ENCODE measurements around the gene MAP3K14. TPM values are rescaled to one million over a fixed set of nuclear protein-coding genes. Genes with fewer than 3 reads are reported as not detected.

MAP3K14 gene
- total RNA-seq, 1 donor from 2014 or later = 1.2 TPM

GRCh38 chr17:45232514-45233422, 84.1 kb downstream of the MAP3K14 start:
- DNase-seq = no peak

- DNase-seq = no peak
These were observed 85.2 kb downstream of the MAP3K14 start for GRCh38 chr17:45231481-45232116.

GRCh38 chr17:45230787-45231480, 85.9 kb downstream of the MAP3K14 start:
- no peak for DNase-seq

- DNase-seq = no peak
These were observed 86.4 kb downstream of the MAP3K14 start for GRCh38 chr17:45230410-45230786.

GRCh38 chr17:45229681-45230409, 87.0 kb downstream of the MAP3K14 start:
- DNase-seq = no peak

GRCh38 chr17:45228763-45229539, 87.9 kb downstream of the MAP3K14 start:
- no peak for DNase-seq

DNA sequence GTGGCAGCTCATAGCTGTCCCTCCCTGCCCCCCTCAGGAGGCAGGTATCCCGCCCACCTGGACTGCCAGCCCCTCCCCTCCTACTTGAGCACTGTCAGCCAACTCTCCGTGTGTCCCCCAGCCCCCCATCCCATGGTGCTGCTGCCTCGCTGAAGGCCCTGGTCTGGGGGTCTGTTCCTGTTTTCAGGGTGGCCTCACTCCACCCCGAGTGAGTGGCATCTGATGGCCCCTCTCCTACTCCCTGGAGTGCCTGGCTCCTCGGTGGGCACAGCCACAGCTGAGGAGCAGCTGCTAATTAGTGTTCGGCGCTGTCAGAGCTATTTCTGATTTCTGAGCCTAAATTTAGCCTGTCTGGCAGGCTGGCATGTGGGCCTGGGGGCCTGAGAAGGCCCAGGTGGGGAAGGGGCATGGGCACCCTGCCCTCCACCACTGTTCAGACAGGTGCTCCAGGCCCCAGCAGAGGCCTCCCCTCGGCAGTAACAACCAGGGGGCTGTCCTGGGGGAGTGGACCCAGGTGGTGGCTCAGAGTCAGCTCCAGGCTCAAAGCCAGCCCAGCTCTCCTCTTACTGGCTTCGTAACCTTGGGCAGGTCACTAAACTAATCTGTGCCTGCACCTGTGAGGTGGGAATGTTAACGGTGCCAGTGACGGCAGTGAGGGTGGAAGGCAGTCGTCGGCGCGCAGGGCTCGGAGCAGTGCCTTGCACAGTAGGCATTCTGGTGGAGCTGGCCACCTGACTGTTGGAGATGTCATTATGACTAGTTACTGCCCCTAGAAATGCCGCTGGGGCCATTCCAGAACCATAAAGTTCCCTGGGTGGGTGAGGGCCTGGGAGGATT, 88.7 kb downstream of the MAP3K14 start:
- DNase-seq = no peak

DNA sequence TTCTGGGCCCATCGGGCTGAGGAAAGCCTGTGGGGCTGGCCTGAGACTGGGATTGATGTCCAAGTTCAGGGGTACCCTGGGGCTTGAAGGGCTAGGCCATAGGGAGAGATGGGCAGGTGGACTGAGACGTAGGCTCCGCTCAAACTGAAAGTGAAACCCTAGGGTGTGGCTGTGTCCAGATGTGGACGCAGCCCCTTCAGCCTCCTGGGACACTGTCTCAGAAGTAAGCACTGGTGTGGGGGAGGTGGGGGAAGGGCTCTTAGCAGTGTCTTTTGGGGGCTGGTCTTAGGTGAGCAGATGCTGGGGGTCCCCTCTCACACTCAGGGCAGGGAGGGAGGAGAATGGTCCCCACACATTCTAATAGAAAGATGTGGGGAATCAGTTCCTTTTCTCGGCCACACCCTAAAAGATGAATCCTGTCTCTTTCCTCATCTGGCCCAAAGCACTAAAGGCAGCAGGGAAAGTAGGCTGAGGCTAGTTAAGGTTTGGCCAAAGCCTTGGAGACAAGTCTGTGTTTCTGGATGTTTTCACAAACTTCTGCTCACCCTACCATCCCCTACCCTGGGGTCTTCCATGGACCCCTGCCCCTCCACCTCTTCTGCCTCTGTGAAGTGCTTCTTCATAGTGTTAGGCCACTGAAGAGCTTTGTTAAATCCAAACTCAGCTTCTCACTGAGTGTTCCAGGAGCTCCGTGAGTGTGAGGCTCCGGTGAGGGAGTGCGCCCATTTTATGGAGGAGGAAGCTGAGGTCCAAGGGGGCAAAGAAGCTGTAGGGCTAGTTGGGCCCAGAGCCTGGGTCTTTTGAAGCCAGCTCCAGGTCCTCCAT, 89.5 kb downstream of the MAP3K14 start:
- DNase-seq = no peak

DNA sequence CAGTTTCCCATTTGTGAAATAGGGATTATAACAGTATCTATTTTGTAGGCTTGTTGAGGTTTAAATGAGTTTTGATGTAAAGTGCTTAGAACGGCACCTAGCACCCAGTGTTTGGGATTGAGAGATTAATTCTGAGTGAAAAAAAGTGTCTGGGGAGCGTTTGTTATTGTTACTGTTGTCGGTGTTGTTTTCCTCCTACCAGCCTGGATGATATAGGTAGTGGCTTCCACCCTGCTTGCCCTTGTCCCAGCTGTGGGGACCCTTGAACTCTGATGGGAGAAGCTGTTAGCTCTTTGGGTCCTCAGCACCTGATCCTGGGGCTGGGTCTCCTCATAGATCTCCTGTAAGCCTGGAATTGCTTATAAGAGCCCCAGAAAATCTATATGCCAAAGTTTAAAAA, 90.2 kb downstream of the MAP3K14 start:
- DNase-seq = no peak

- no peak for DNase-seq
These were observed 90.8 kb downstream of the MAP3K14 start for GRCh38 chr17:45225964-45226530.

GRCh38 chr17:45225051-45225700, 91.6 kb downstream of the MAP3K14 start:
- no peak for DNase-seq

DNA sequence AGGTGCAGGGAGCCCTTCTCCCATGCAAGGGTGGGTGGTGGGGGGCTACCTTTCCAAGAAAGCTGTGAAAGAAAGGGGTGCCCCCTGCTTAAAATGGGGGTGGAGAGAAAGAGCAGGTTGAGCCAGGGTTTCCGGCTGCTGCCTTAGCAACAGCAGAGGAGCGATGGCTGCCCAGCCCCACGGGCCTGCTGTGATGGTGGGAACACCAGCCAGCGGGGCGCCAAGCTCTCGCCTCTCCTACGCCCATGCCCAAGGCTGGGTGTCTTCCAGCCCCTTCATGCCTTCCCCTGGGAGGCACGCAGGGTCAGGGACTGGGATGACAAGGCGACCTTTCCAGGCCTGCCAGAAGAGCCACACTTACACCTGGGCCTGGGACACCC, 92.2 kb downstream of the MAP3K14 start:
- DNase-seq = no peak

- no peak for DNase-seq
These were observed 93.0 kb downstream of the MAP3K14 start for GRCh38 chr17:45223539-45224528.

DNA sequence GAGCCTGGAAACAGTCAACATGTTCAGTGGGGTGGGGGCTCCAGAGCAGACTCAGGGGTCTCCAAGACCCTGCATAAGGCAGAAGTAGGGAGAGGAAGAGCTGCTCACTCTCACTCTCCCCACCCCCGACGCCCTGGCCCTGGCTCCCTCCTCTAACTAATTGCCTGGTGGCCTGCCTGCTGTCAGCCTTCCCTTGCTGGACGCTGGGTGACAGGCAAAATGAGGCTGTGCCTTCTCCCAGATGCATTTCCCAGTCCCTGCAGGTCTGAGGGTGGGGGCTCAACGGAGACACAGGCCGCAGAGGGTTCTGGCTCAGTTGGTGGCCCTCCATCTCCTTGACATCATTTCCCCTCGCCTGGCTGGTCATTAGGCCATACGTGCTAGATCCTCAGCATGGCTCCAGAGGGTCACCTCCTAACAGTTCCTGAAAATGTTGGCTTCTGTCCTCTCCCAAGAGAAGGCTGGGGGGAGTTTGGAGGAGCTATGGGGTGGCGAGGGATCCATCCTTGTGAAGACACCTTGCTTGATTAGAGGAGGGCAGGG, 93.8 kb downstream of the MAP3K14 start:
- DNase-seq = no peak

DNA sequence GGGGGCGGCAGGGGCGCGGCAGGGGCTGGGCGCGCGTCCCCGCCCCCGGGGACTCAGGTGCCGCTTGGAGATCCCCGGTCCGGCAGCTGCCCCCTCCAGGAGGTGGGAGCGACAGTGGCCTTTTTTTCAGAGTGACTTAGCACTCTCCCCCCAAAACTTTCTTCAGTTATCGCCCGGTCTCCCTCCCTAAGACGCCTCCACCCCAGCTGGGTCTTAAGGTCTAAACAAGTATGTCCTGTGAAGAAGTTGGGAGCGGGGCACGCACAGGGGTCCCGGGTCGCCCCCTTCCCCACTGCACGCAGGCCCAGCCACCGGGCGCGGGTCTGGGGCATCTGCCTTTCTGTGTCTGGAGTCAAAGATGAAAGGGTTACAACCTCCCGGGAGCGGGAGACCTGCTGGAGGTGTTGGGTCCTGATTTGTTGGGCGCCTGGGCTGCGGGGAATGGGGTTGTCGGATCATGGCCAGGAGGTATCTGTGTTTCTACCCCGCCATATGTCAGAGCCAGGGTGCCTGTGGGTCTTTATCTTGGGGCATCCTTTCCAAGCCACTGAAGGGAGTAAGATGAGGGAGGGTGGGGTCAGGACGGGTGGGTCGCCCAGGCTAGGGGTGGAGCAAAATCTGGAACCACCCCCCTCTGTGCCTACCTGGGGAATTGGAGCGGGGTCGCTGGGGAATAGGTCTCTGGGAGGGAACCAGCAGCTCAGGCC, 94.4 kb downstream of the MAP3K14 start:
- no peak for DNase-seq

DNA sequence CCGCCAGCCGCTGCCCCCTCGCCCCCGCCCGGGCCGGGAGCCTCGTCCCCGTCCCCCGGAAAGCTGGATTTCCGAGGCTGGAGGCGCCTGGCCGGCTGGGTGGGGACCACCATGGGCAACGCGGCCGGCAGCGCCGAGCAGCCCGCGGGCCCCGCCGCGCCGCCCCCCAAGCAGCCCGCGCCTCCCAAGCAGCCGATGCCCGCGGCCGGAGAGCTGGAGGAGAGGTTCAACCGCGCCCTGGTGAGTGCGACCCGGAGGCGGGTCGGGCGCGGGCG, 94.9 kb downstream of the MAP3K14 start:
- DNase-seq = no peak

Data from occipital lobe (tissue), 2 donors.